ENCODE measurements around the gene LRRC8A. TPM values are rescaled to one million over a fixed set of nuclear protein-coding genes. Genes with fewer than 3 reads are reported as not detected.

Gene LRRC8A
- total and polyA plus RNA-seq, 2 of the 13 experiments (the other 11 are each of a cell fraction or from before 2014, with no cell fraction given) = 16.1 to 40.6 TPM

- TF ChIP-seq ZBTB33 (CRISPR knock-in tag; IDR thresholded peaks at IDR 0.05) (peak; percentile 99), ZBTB38 (CRISPR knock-in tag; IDR thresholded peaks at IDR 0.05) (peak; percentile 94), DR1 (CRISPR knock-in tag; IDR thresholded peaks at IDR 0.05) (no peak), TFE3 (CRISPR knock-in tag; IDR thresholded peaks at IDR 0.05) (peak; percentile 50; the same call in 1 of the 2 replicates), RAD51 (IDR thresholded peaks at IDR 0.05; ENCODE audit: borderline replicate concordance) (no peak), ZNF343 (CRISPR knock-in tag; IDR thresholded peaks at IDR 0.05) (no peak), HMG20B (CRISPR knock-in tag; conservative IDR thresholded peaks at IDR 0.05) (no peak; the same call in 1 of the 2 replicates), MED8 (CRISPR knock-in tag; IDR thresholded peaks at IDR 0.05; ENCODE audit: insufficient replicate concordance) (no peak), SIN3B (IDR thresholded peaks at IDR 0.05; ENCODE audit: low read length) (no peak), MED13 (CRISPR knock-in tag; IDR thresholded peaks at IDR 0.05) (no peak), ZNF160 (CRISPR knock-in tag; IDR thresholded peaks at IDR 0.05) (no peak), ARID5B (CRISPR knock-in tag; IDR thresholded peaks at IDR 0.05) (peak; percentile 47; the same call in 1 of the 2 replicates), PRDM4 (CRISPR knock-in tag; IDR thresholded peaks at IDR 0.05; ENCODE audit: borderline replicate concordance) (no peak), ZNF207 (IDR thresholded peaks at IDR 0.05; ENCODE audit: borderline replicate concordance) (no peak), TGIF2 (CRISPR knock-in tag; IDR thresholded peaks at IDR 0.05) (no peak), ZBTB25 (CRISPR knock-in tag; IDR thresholded peaks at IDR 0.05) (no peak), RARG (CRISPR knock-in tag; IDR thresholded peaks at IDR 0.05; ENCODE audit: low read depth) (no peak), ZNF790 (CRISPR knock-in tag; IDR thresholded peaks at IDR 0.05; ENCODE audit: borderline replicate concordance) (no peak), NR2C2 (CRISPR knock-in tag; IDR thresholded peaks at IDR 0.05; ENCODE audit: borderline replicate concordance) (no peak), SAP130 (CRISPR knock-in tag; IDR thresholded peaks at IDR 0.05; ENCODE audit: low read depth) (peak; percentile 83), NR2F2 (IDR thresholded peaks at IDR 0.05; ENCODE audit: borderline replicate concordance, low read depth) (no peak)
Observed at GRCh38 chr9:128911529-128912035, 29.6 kb downstream of the LRRC8A start (continued).
